ENCODE data around the gene LCA5L. TPM values are rescaled to one million over a fixed set of nuclear protein-coding genes. Genes with fewer than 3 reads are reported as not detected.

The LCA5L gene
- total and polyA plus RNA-seq, 12 donors: 0.42 to 13.5 (median 4.8) TPM

DNA sequence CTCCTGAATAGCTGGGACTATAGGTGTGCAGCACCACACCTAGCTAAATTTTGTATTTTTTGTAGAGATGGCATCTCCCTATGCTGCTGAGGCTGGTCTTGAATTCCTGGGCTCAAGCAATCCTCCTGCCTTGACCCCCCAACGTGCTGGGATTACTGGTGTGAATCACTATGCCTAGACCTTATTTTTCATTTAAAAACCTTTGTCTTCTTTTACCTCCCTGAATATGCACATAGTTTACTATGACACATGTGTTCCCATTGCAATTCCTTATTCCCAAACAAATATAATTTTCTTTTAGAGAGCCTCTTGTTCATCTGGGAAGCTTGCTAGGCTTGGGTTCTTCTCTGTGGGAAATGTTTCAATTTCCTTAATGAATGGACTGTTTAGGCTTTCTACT, 23.0 kb upstream of the LCA5L start:
- 79 to 92% (median 87%) methylated on average over 1 of the region's 1 CpG for WGBS, 4 donors
- Histone ChIP-seq H3K4me1 (replicated peaks in 1 of 2) (no peaks in the 10 kb centered on the region), H3K27ac (no peak overlapping the region), H3K27me3 (no peaks in the 10 kb centered on the region), H3K4me3 (no peak overlapping the region), H3K9me3 (replicated peaks in 1 of 3) (no peaks in the 10 kb centered on the region), H3K36me3 (replicated peaks in 1 of 2) (no peaks in the 10 kb centered on the region)
- DNase-seq: no peak
- TF ChIP-seq, protein P1, sequence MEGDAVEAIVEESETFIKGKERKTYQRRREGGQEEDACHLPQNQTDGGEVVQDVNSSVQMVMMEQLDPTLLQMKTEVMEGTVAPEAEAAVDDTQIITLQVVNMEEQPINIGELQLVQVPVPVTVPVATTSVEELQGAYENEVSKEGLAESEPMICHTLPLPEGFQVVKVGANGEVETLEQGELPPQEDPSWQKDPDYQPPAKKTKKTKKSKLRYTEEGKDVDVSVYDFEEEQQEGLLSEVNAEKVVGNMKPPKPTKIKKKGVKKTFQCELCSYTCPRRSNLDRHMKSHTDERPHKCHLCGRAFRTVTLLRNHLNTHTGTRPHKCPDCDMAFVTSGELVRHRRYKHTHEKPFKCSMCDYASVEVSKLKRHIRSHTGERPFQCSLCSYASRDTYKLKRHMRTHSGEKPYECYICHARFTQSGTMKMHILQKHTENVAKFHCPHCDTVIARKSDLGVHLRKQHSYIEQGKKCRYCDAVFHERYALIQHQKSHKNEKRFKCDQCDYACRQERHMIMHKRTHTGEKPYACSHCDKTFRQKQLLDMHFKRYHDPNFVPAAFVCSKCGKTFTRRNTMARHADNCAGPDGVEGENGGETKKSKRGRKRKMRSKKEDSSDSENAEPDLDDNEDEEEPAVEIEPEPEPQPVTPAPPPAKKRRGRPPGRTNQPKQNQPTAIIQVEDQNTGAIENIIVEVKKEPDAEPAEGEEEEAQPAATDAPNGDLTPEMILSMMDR (IDR thresholded peaks at IDR 0.05): no peak
- no peak for TF ChIP-seq POLR2A (IDR thresholded peaks at IDR 0.05)
- intact Hi-C loops (cut with DNase I): no loop called here

DNA sequence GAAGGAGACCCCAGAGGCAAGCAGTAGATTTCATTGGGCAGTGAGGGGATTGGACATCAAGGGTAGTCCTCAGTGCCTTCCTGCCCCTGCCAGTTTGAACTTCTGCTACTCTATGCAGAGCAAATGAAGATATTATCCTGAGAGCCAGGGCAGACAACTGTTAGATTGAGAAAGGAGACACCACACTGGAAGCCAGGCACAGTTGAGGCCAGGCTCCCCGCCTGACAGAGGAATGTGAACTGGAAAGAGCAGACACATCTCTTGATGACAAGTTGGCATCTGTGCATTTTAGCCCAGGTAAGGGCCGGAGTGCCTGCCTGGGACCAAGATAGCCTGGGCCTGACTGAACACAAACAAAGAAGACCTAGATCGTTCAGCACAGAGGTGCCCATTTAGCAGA, 22.2 kb upstream of the LCA5L start:
- Histone ChIP-seq H3K27me3 (no peaks in the 10 kb centered on the region), H3K36me3 (replicated peaks in 1 of 2) (no peaks in the 10 kb centered on the region), H3K27ac (no peak overlapping the region), H3K4me1 (replicated peaks in 1 of 2) (no peaks in the 10 kb centered on the region), H3K9me3 (replicated peaks in 1 of 3) (no peaks in the 10 kb centered on the region), H3K4me3 (no peak overlapping the region)
- 89 to 95% (median 94%) methylated on average over 3 of the region's 3 CpGs for WGBS, 4 donors
- DNase-seq: no peak
- no peak for TF ChIP-seq POLR2A (IDR thresholded peaks at IDR 0.05)
- TF ChIP-seq, protein P1 (IDR thresholded peaks at IDR 0.05): no peak
- intact Hi-C loops (cut with DNase I): no loop called here

DNA sequence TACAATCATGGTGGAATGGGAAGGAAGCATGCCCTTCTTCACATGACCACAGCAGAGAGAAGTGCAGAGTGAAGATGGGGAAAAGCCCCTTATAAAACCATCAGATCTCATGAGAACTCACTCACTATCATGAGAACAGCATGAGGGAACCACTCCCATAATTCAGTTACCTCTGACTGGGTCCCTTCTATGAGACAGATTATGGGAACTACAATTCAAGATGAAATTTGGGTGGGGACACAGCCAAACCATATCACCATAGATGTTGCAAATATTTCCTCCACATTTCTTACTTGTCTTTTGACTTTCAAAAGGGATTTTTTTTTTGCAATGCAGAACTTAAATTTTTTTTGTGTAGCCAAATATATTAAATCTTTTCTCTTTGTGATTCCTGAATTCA, 21.0 kb upstream of the LCA5L start:
- Histone ChIP-seq H3K4me3 (no peak overlapping the region), H3K27me3 (no peaks in the 10 kb centered on the region), H3K4me1 (replicated peaks in 1 of 2) (no peaks in the 10 kb centered on the region), H3K27ac (no peak overlapping the region), H3K36me3 (replicated peaks in 1 of 2) (no peaks in the 10 kb centered on the region), H3K9me3 (replicated peaks in 1 of 3) (no peaks in the 10 kb centered on the region)
- intact Hi-C loops (cut with DNase I): no loop called here
- DNase-seq: no peak
- TF ChIP-seq POLR2A (IDR thresholded peaks at IDR 0.05): no peak
- TF ChIP-seq, protein P1 (IDR thresholded peaks at IDR 0.05): no peak

DNA sequence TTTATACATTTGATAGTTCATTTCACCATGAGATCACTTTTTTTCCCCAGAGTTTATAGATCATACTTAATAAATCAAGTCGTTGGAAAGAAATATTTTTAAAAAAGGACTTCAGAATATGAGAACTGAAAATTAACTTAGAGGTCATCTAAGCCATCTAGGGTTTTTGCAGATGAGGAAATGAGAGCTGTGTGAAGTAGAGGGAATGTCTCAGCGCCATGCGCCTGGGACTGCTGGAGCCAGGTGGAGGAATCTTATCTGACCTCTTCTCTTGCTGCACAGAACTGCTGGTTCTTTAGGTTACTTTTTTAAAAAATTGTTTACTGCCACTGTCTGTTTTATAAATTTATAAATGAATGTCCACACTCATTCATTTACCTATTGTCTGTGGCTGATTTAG, 17.7 kb upstream of the LCA5L start:
- Histone ChIP-seq H3K9me3 (replicated peaks in 1 of 3) (no peaks in the 10 kb centered on the region), H3K36me3 (replicated peaks in 1 of 2) (no peaks in the 10 kb centered on the region), H3K27ac (no peak overlapping the region), H3K4me1 (replicated peaks in 1 of 2) (no peaks in the 10 kb centered on the region), H3K27me3 (no peaks in the 10 kb centered on the region), H3K4me3 (no peak overlapping the region)
- intact Hi-C loops (cut with DNase I): no loop called here
- DNase-seq: no peak
- 72 to 81% (median 77%) methylated on average over 3 of the region's 3 CpGs for WGBS, 4 donors
- no peak for TF ChIP-seq POLR2A (IDR thresholded peaks at IDR 0.05)
- TF ChIP-seq, protein P1 (IDR thresholded peaks at IDR 0.05): no peak

Measured in adrenal gland (tissue), 12 donors.